Gastrocnemius medialis (tissue), 4 donors: Measurements from ENCODE around the gene CPA5.

Experiments
- CTCF ChIP-seq, 5 experiments: fragments of 450-650 bp in 3 of 5; fragments of 200-600 bp in 2 of 5; sonication (generic) in 2 of 5; IDR thresholded peaks in 4 of 5; conservative IDR thresholded peaks in 1 of 5; 1 replicate in 4 of 5; 2 replicates in 1 of 5; pipeline ENCODE4 v1.5.1; 2016 to 2019; ENCODE audit warnings: antibody characterized with exemption in 5 of 5, mild to moderate bottlenecking in 3 of 5, moderate library complexity in 3 of 5
- POLR2A ChIP-seq, 2 donors: fragments of 450-650 bp; IDR thresholded peaks; one replicate each; pipeline ENCODE4 v1.6.1; 2017; ENCODE audit warnings: antibody characterized with exemption in 2 of 2, mild to moderate bottlenecking in 2 of 2, moderate library complexity in 2 of 2

DNA sequence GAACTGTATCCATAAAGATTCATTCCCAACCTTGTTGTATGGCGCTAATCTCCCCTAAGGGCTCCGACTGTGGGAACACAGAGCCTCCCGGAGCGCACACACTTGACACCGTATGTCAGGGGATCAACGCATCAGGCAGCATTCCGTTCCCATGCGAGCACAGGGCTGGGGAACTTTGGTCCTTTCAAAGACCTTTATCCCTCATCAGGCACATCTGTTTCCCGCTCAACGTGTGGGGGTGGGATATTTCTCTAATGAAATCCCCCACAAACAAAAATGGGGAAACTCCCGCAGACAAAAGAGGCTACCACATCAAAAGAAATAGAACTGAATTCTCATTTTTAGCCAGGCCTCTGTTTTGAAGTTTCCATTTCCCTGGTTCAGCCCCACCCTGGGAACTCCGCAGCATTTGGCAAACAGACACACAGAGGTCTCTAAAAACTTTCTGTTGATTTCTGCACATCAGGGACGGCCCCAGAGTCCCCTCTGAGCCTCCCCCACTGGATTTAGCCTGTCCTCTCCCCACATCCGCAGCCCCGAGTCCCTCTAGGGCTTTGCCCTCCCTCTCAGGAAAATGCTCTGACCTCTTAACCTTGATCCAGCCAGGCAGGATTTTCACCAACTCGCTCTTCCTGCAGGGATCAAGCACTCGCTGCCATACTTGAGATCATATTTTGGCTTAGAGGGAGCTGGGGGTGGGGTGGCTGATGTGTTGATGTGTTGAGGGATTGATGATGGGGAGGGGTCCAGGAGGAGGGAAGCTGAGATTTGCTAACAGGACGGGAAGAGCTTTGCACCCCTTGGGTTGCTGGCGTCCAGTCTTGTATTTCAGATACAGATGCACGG is 6.6 kb downstream of the CPA5 start:
- TF ChIP-seq CTCF (IDR thresholded peaks at IDR 0.05 in 4 of 5, conservative IDR thresholded peaks at IDR 0.05 in 1 of 5): no peak
- no peak for TF ChIP-seq POLR2A (IDR thresholded peaks at IDR 0.05)
